ENCODE data around the gene IGSF3. TPM values are rescaled to one million over a fixed set of nuclear protein-coding genes. Genes with fewer than 3 reads are reported as not detected.
"Not testable (repeated sequence)": the region's sequence is repeated elsewhere in the genome, so short reads cannot be mapped to it uniquely, and the experiment has no call there.

Gene IGSF3
- total RNA-seq, 4 donors from 2014 or later, result 15.7 to 63.2 (median 49.2) TPM

GRCh38 chr1:116595946-116596741 is 71.4 kb downstream of the IGSF3 start:
- not testable (repeated sequence) for H3K27me3 ChIP-seq, H3K36me3 ChIP-seq, H3K9me3 ChIP-seq
- Histone ChIP-seq H3K4me3 (peak overlapping the region in 2 of 4 donors; percentile 27 to 29), H3K4me1 (peaks cover 0 to 31% (median 0%) of the 10 kb centered on the region in 4 donors), H3K27ac (peak overlapping the region in 3 of 4 donors; percentile 9 to 78 (median 74))
- DNase-seq, result peak in 2 of 3 donors; percentile 33 to 77
- TF ChIP-seq CTCF (IDR thresholded peaks at IDR 0.05), result peak in 4 of 6 experiments; percentile 49 to 68 (median 60)

- not testable (repeated sequence) for H3K27me3 ChIP-seq, H3K36me3 ChIP-seq, H3K4me3 ChIP-seq, H3K9me3 ChIP-seq, DNase-seq
- Histone ChIP-seq H3K4me1 (peaks cover 0 to 31% (median 0%) of the 10 kb centered on the region in 4 donors), H3K27ac (peak overlapping the region in 2 of 4 donors; percentile 74 to 78)
- peak in 3 of 6 experiments; percentile 5 to 60 (median 54) for TF ChIP-seq CTCF (IDR thresholded peaks at IDR 0.05)
These were observed 72.3 kb downstream of the IGSF3 start for GRCh38 chr1:116595065-116595840.

GRCh38 chr1:116593977-116594376 is 73.6 kb downstream of the IGSF3 start:
- not testable (repeated sequence) for H3K36me3 ChIP-seq, DNase-seq, H3K27me3 ChIP-seq, H3K9me3 ChIP-seq, H3K27ac ChIP-seq, H3K4me3 ChIP-seq
- H3K4me1 ChIP-seq, result peaks cover 0 to 39% (median 0%) of the 10 kb centered on the region in 4 donors

- not testable (repeated sequence) for H3K27ac ChIP-seq, DNase-seq, H3K4me3 ChIP-seq, H3K9me3 ChIP-seq, H3K27me3 ChIP-seq, H3K36me3 ChIP-seq
- peaks cover 0 to 39% (median 0%) of the 10 kb centered on the region in 4 donors for H3K4me1 ChIP-seq
These were observed 74.1 kb downstream of the IGSF3 start for GRCh38 chr1:116593401-116593800.

GRCh38 chr1:116591951-116592605 is 75.5 kb downstream of the IGSF3 start:
- not testable (repeated sequence) for H3K36me3 ChIP-seq, H3K9me3 ChIP-seq, DNase-seq, H3K27me3 ChIP-seq, H3K4me3 ChIP-seq
- Histone ChIP-seq H3K4me1 (peaks cover 0 to 36% (median 0%) of the 10 kb centered on the region in 4 donors), H3K27ac (peak overlapping the region in 2 of 4 donors; percentile 45 to 60)

GRCh38 chr1:116591006-116591950 is 76.3 kb downstream of the IGSF3 start:
- not testable (repeated sequence) for H3K9me3 ChIP-seq, DNase-seq, H3K36me3 ChIP-seq, H3K4me3 ChIP-seq, H3K27me3 ChIP-seq
- H3K27ac ChIP-seq, result peak overlapping the region in 1 of 4 donors; percentile 81
- H3K4me1 ChIP-seq, result peaks cover 0 to 36% (median 0%) of the 10 kb centered on the region in 4 donors

- not testable (repeated sequence) for H3K9me3 ChIP-seq, H3K36me3 ChIP-seq, DNase-seq, H3K4me3 ChIP-seq, H3K27me3 ChIP-seq
- H3K27ac ChIP-seq, result peak overlapping the region in 3 of 4 donors; percentile 46 to 84 (median 81)
- H3K4me1 ChIP-seq, result peaks cover 0 to 29% (median 0%) of the 10 kb centered on the region in 4 donors
These were observed 77.1 kb downstream of the IGSF3 start for GRCh38 chr1:116590359-116591005.

- Histone ChIP-seq H3K27ac (peak overlapping the region in 3 of 4 donors; percentile 46 to 84 (median 81)), H3K4me1 (peaks cover 0 to 25% (median 0%) of the 10 kb centered on the region in 4 donors), H3K4me3 (peak overlapping the region in 1 of 4 donors; percentile 5)
- H3K27me3 ChIP-seq, H3K36me3 ChIP-seq, H3K9me3 ChIP-seq: not testable (repeated sequence)
- peak in 2 of 3 donors; percentile 84 to 91 for DNase-seq
These were observed 78.3 kb downstream of the IGSF3 start for GRCh38 chr1:116589101-116589735.

Measured in Peyer's patch (tissue), 4 donors.